Hepatocyte (in vitro differentiated cells): Measurements from ENCODE around the gene GORASP1. TPM values are rescaled to one million over a fixed set of nuclear protein-coding genes. Genes with fewer than 3 reads are reported as not detected.

ENCODE experiments used
- DNase-seq: peaks from one replicate; pipeline ENCODE4 v3.0.0-alpha.2; 2016; ENCODE audit warnings: low spot score
- H2AFZ ChIP-seq: fragments of 200-600 bp; sonication (generic); 2 replicates; pipeline ENCODE4 v1.6.0; 2016; ENCODE audit warnings: antibody characterized with exemption, mild to moderate bottlenecking
- H3K27ac ChIP-seq: fragments of 200-600 bp; sonication (generic); 2 replicates; pipeline ENCODE4 v1.5.1; 2016; ENCODE audit warnings: mild to moderate bottlenecking
- H3K27me3 ChIP-seq: fragments of 200-600 bp; sonication (generic); 2 replicates; pipeline ENCODE4 v1.6.1; 2016
- H3K36me3 ChIP-seq: fragments of 200-600 bp; sonication (generic); replicated peaks from 2 replicates; pipeline ENCODE4 v1.5.1; 2016; ENCODE audit warnings: low read depth; ENCODE audit not compliant: insufficient read depth
- H3K4me1 ChIP-seq: fragments of 200-600 bp; sonication (generic); 2 replicates; pipeline ENCODE4 v1.5.1; 2016; ENCODE audit warnings: mild to moderate bottlenecking, moderate library complexity; ENCODE audit not compliant: insufficient read depth
- H3K4me2 ChIP-seq: fragments of 200-600 bp; sonication (generic); 2 replicates; pipeline ENCODE4 v1.6.0; 2016
- H3K4me3 ChIP-seq: fragments of 200-600 bp; sonication (generic); 2 replicates; pipeline ENCODE4 v1.5.1; 2016; ENCODE audit warnings: mild to moderate bottlenecking
- H3K79me2 ChIP-seq: fragments of 200-600 bp; sonication (generic); 2 replicates; pipeline ENCODE4 v1.6.0; 2017; ENCODE audit warnings: mild to moderate bottlenecking
- H3K9me2 ChIP-seq: fragments of 200-600 bp; sonication (generic); replicated peaks from 2 replicates; pipeline ENCODE4 v1.6.0; 2017; ENCODE audit warnings: mild to moderate bottlenecking; ENCODE audit not compliant: insufficient read depth
- H3K9me3 ChIP-seq: fragments of 200-600 bp; sonication (generic); 2 replicates; pipeline ENCODE4 v1.5.1; 2016; ENCODE audit warnings: low read depth, mild to moderate bottlenecking
- H4K20me1 ChIP-seq: fragments of 200-600 bp; sonication (generic); 2 replicates; pipeline ENCODE4 v1.6.0; 2016; ENCODE audit warnings: mild to moderate bottlenecking; ENCODE audit not compliant: insufficient read depth, poor library complexity, severe bottlenecking
- CTCF ChIP-seq: fragments of 200-600 bp; sonication (generic); IDR thresholded peaks from 2 replicates; pipeline ENCODE4 v1.5.1; 2016; ENCODE audit warnings: antibody characterized with exemption, mild to moderate bottlenecking; ENCODE audit not compliant: poor library complexity
- EZH2 ChIP-seq: fragments of 200-600 bp; sonication (generic); IDR thresholded peaks from 2 replicates; pipeline ENCODE4 v1.6.1; 2016; ENCODE audit warnings: antibody characterized with exemption, mild to moderate bottlenecking, borderline replicate concordance
- EZH2phosphoT487 ChIP-seq: fragments of 200-600 bp; sonication (generic); IDR thresholded peaks from one replicate; pipeline ENCODE4 v1.6.1; 2018; ENCODE audit warnings: antibody characterized with exemption, mild to moderate bottlenecking, low read depth, moderate library complexity; ENCODE audit not compliant: unreplicated experiment, severe bottlenecking
- WGBS: methylation state at CpG from one replicate; pipeline ENCODE4 v1.1.6; 2016; ENCODE audit warnings: low lambda C conversion rate; ENCODE audit errors: missing lambda C conversion rate; 5-methylcytosine and 5-hydroxymethylcytosine counted together
- polyA plus RNA-seq: library from polyadenylated mRNA; unstranded; fragments of >200 nt; fragmentation: Nextera tagmentation; extraction: Ambion mirVana; gene quantifications from 2 replicates; pipeline ENCODE4 v1.2.1, GENCODE V29; 2016
- total RNA-seq: library from RNA; depleted of rRNA; stranded (reverse); fragments of >200 nt; gene quantifications from 2 replicates; pipeline ENCODE4 v1.2.3, GENCODE V29; 2014

The GORASP1 gene
- total and polyA plus RNA-seq, 2 experiments from 2014 or later = 48.6 to 49.0 TPM

DNA sequence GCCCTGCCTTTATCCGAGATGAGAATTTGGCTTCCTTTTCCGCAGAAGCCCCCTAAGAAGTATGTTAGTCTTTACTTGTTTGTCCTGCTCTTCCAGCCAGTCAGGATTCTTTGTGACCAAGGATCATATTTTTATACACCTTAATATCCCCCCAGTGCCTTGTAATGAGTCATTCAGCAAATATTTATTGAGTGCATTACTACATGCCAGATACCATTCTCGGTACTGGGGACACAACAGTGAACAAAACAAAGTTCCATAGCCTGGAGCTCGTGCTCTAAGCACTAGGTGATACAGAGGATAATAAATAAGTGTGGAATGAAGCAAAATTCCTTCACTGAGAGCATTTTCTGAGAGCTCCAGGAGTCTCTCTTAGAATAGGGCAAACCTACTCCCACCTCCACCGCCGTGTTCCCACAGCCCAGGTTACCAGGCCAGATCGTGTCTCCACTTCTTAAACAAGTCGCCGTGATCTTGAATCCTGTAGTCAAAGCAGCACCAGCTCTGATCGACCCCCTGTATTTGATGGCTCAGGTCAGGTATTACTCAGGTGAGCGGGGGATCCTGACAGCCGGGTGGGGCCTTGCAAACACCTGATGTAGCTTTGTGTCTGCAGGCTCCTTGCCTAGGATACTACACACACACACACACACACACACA is 18.5 kb upstream of the GORASP1 start:
- H4K20me1 ChIP-seq = no peaks in the 10 kb centered on the region
- H3K4me2 ChIP-seq = peak overlapping the region; percentile 1
- no peak overlapping the region for H3K4me3 ChIP-seq
- DNase-seq = no peak
- H3K79me2 ChIP-seq = no peaks in the 10 kb centered on the region
- H3K36me3 ChIP-seq = no peaks in the 10 kb centered on the region
- H3K4me1 ChIP-seq = peaks cover 11% of the 10 kb centered on the region
- no peaks in the 10 kb centered on the region for H3K9me2 ChIP-seq
- no peaks in the 10 kb centered on the region for H3K9me3 ChIP-seq
- no peak overlapping the region for H2AFZ ChIP-seq
- no peaks in the 10 kb centered on the region for H3K27me3 ChIP-seq
- H3K27ac ChIP-seq = peak overlapping the region; percentile 83
- TF ChIP-seq EZH2phosphoT487 = no peak
- no peak for TF ChIP-seq CTCF
- no peak for TF ChIP-seq EZH2
- WGBS = 43% methylated on average over 12 of the region's 12 CpGs

DNA sequence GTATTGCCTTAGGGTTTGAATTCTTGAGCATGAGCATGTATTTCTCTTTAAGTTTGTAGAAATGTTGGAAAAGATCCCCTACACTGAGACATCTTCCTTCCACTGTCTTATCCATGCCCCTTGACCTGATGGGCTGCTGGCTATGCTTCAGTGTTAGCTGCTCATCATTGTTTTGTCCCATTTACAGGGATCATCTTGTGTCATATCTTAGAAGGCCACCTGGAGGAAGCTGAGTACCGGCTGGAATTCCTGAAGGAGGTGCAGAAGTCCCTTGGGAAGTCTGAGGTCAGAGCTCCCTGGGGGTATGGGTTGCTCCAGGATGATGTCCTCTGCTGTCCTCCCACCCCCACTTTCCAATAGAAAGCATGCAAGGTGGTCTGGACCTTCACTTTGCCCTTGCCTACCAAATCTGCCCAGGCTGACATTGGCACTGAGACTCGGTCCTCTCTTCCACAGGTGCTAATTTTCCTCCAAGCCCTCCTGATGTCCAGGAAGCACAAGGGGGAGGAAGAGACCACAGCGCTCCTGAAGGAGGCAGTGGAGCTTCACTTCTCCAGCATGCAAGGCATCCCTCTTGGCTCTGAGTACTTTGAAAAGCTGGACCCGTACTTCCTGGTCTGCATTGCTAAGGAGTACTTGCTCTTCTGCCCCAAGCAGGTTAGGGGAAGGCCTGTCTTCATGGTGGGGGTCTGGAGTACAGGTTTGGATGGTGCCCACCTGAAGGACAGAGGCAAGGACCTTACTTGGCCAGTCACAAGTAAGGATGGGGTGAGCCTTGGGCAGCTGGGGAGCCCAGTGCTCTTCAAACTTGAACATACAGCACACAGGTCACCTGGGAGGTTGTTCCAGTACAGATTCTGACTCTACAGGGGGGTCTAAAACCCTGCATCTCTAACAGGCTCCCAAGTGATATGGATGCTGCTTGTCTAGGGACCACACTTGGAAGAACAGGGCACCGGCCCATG is 17.7 kb upstream of the GORASP1 start:
- peak; percentile 67 for DNase-seq
- Histone ChIP-seq H4K20me1 (no peaks in the 10 kb centered on the region), H2AFZ (no peak overlapping the region), H3K4me2 (peak overlapping the region; percentile 1), H3K4me1 (peaks cover 11% of the 10 kb centered on the region), H3K9me2 (no peaks in the 10 kb centered on the region), H3K27me3 (no peaks in the 10 kb centered on the region), H3K9me3 (no peaks in the 10 kb centered on the region), H3K4me3 (no peak overlapping the region), H3K79me2 (no peaks in the 10 kb centered on the region), H3K36me3 (no peaks in the 10 kb centered on the region), H3K27ac (peak overlapping the region; percentile 83)
- WGBS = 69% methylated on average over 5 of the region's 5 CpGs
- no peak for TF ChIP-seq EZH2phosphoT487
- TF ChIP-seq CTCF = peak; percentile 49

DNA sequence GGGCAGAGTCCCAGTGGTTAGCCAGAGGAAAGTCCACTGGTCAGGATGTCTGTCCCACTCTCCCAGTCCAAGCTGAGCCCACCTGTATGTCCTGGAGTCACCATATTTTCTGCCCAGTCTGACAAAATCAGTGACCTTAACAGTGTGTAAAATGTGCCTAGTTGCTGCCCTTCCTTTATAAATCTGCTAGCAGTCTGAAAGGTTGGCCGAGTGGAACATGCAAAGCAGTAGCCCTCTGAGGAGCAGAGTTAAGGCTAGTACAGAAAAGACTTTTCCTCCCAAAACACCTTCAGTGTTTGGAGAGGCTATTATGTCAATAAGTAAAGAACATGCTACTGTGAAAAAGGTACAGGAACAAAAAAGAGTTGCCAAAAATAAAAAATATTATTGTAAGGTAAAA is 15.4 kb upstream of the GORASP1 start:
- WGBS = 90% methylated on average over 1 of the region's 1 CpG
- TF ChIP-seq CTCF = no peak
- TF ChIP-seq EZH2phosphoT487 = no peak
- TF ChIP-seq EZH2 = no peak

More for the DNA sequence above, 15.4 kb upstream of the GORASP1 start:
- no peaks in the 10 kb centered on the region for H4K20me1 ChIP-seq
- no peaks in the 10 kb centered on the region for H3K9me2 ChIP-seq
- no peaks in the 10 kb centered on the region for H3K9me3 ChIP-seq
- DNase-seq = no peak
- H3K79me2 ChIP-seq = no peaks in the 10 kb centered on the region
- no peak overlapping the region for H3K27ac ChIP-seq
- H3K4me2 ChIP-seq = no peak overlapping the region
- H3K27me3 ChIP-seq = no peaks in the 10 kb centered on the region
- no peak overlapping the region for H2AFZ ChIP-seq
- H3K4me1 ChIP-seq = peaks cover 11% of the 10 kb centered on the region
- H3K36me3 ChIP-seq = no peaks in the 10 kb centered on the region
- H3K4me3 ChIP-seq = no peak overlapping the region
